ENCODE measurements around the gene COG2.

The COG2 gene

GRCh38 chr1:230679192-230679591 is 36.9 kb downstream of the COG2 start:
- peaks cover 18 to 100% of the 10 kb centered on the region in 2 donors for H3K36me3 ChIP-seq (replicated peaks in 1 of 2; ENCODE audit: control insufficient read depth in 2 of 2, insufficient read depth in 2 of 2, low read length in 2 of 2)
- WGBS, 2 donors (ENCODE audit: extremely low coverage in 2 of 2, insufficient read length in 2 of 2, insufficient replicate concordance in 1 of 2) = no CpG with 5 or more reads among the region's 3 CpGs

GRCh38 chr1:230679825-230680224 is 37.5 kb downstream of the COG2 start:
- no peak overlapping the region for H3K4me2 ChIP-seq (ENCODE audit: insufficient read depth, low read length, poor library complexity, severe bottlenecking)
- no peak overlapping the region for H3K27ac ChIP-seq (replicated peaks; ENCODE audit: low read length)
- no peak overlapping the region for H2BK5ac ChIP-seq (ENCODE audit: low read length)
- H2BK12ac ChIP-seq (ENCODE audit: low read length) = no peak overlapping the region
- H3K4ac ChIP-seq (ENCODE audit: low read length) = no peak overlapping the region
- H4K8ac ChIP-seq (ENCODE audit: low read depth, low read length) = no peak overlapping the region
- no peak overlapping the region for H2BK120ac ChIP-seq (ENCODE audit: low read depth, low read length)
- peaks cover 0 to 20% of the 10 kb centered on the region in 2 donors for H3K9me3 ChIP-seq (replicated peaks in 1 of 2; ENCODE audit: control insufficient read depth in 2 of 2, insufficient read depth in 1 of 2, low read depth in 1 of 2, low read length in 2 of 2)
- no peak overlapping the region for H3K18ac ChIP-seq (ENCODE audit: low read length)
- no peak overlapping the region for H3K23ac ChIP-seq (ENCODE audit: low read depth, low read length, poor library complexity)
- DNase-seq (ENCODE audit: low spot score) = no peak
- no peak overlapping the region for H2AK5ac ChIP-seq (ENCODE audit: low read depth, low read length)
- no peaks in the 10 kb centered on the region for H3K4me1 ChIP-seq (ENCODE audit: control insufficient read depth in 2 of 2, insufficient read depth in 1 of 2, low read depth in 1 of 2, low read length in 2 of 2)
- H3K36me3 ChIP-seq (replicated peaks in 1 of 2; ENCODE audit: control insufficient read depth in 2 of 2, insufficient read depth in 2 of 2, low read length in 2 of 2) = peaks cover 19 to 100% of the 10 kb centered on the region in 2 donors
- H4K91ac ChIP-seq (ENCODE audit: low read depth, low read length, poor library complexity) = no peak overlapping the region
- H3K14ac ChIP-seq (ENCODE audit: low read length) = no peak overlapping the region
- no peak overlapping the region for H3K4me3 ChIP-seq (ENCODE audit: low read length in 2 of 2)
- no peaks in the 10 kb centered on the region for H3K79me1 ChIP-seq (ENCODE audit: low read depth, low read length)
- no peak overlapping the region for H3K9ac ChIP-seq (ENCODE audit: low read depth, low read length, poor library complexity)
- no peak overlapping the region for H2BK15ac ChIP-seq (ENCODE audit: low read length)
- no peaks in the 10 kb centered on the region for H3K27me3 ChIP-seq (ENCODE audit: control insufficient read depth in 3 of 3, insufficient read depth in 3 of 3, low read depth in 1 of 3, low read length in 3 of 3)
- H2AFZ ChIP-seq (ENCODE audit: low read length) = no peak overlapping the region
- no CpG with 5 or more reads among the region's 2 CpGs for WGBS, 2 donors (ENCODE audit: extremely low coverage in 2 of 2, insufficient read length in 2 of 2, insufficient replicate concordance in 1 of 2)

More at GRCh38 chr1:230679192-230679591, 36.9 kb downstream of the COG2 start:
- Histone ChIP-seq H4K8ac (ENCODE audit: low read depth, low read length) (no peak overlapping the region), H2BK12ac (ENCODE audit: low read length) (no peak overlapping the region), H3K23ac (ENCODE audit: low read depth, low read length, poor library complexity) (no peak overlapping the region), H2BK15ac (ENCODE audit: low read length) (no peak overlapping the region), H2BK120ac (ENCODE audit: low read depth, low read length) (no peak overlapping the region), H3K9ac (ENCODE audit: low read depth, low read length, poor library complexity) (no peak overlapping the region), H2AK5ac (ENCODE audit: low read depth, low read length) (no peak overlapping the region), H3K27me3 (ENCODE audit: control insufficient read depth in 3 of 3, insufficient read depth in 3 of 3, low read depth in 1 of 3, low read length in 3 of 3) (no peaks in the 10 kb centered on the region), H4K91ac (ENCODE audit: low read depth, low read length, poor library complexity) (no peak overlapping the region), H3K4ac (ENCODE audit: low read length) (no peak overlapping the region), H3K4me2 (ENCODE audit: insufficient read depth, low read length, poor library complexity, severe bottlenecking) (no peak overlapping the region), H3K79me1 (ENCODE audit: low read depth, low read length) (no peaks in the 10 kb centered on the region), H3K27ac (replicated peaks; ENCODE audit: low read length) (no peak overlapping the region), H3K4me3 (ENCODE audit: low read length in 2 of 2) (no peak overlapping the region), H3K14ac (ENCODE audit: low read length) (no peak overlapping the region), H3K9me3 (replicated peaks in 1 of 2; ENCODE audit: control insufficient read depth in 2 of 2, insufficient read depth in 1 of 2, low read depth in 1 of 2, low read length in 2 of 2) (peaks cover 0 to 21% of the 10 kb centered on the region in 2 donors), H2BK5ac (ENCODE audit: low read length) (no peak overlapping the region), H2AFZ (ENCODE audit: low read length) (no peak overlapping the region), H3K4me1 (ENCODE audit: control insufficient read depth in 2 of 2, insufficient read depth in 1 of 2, low read depth in 1 of 2, low read length in 2 of 2) (no peaks in the 10 kb centered on the region), H3K18ac (ENCODE audit: low read length) (no peak overlapping the region)
- DNase-seq (ENCODE audit: low spot score) = no peak

- H3K79me1 ChIP-seq (ENCODE audit: low read depth, low read length) = no peaks in the 10 kb centered on the region
- no peak for DNase-seq (ENCODE audit: low spot score)
- H3K4me1 ChIP-seq (ENCODE audit: control insufficient read depth in 2 of 2, insufficient read depth in 1 of 2, low read depth in 1 of 2, low read length in 2 of 2) = no peaks in the 10 kb centered on the region
- no peak overlapping the region for H2BK12ac ChIP-seq (ENCODE audit: low read length)
- peaks cover 0 to 18% of the 10 kb centered on the region in 2 donors for H3K9me3 ChIP-seq (replicated peaks in 1 of 2; ENCODE audit: control insufficient read depth in 2 of 2, insufficient read depth in 1 of 2, low read depth in 1 of 2, low read length in 2 of 2)
- H2BK15ac ChIP-seq (ENCODE audit: low read length) = no peak overlapping the region
- peaks cover 21 to 100% of the 10 kb centered on the region in 2 donors for H3K36me3 ChIP-seq (replicated peaks in 1 of 2; ENCODE audit: control insufficient read depth in 2 of 2, insufficient read depth in 2 of 2, low read length in 2 of 2)
- H3K14ac ChIP-seq (ENCODE audit: low read length) = no peak overlapping the region
- no CpG with 5 or more reads among the region's 4 CpGs for WGBS, 2 donors (ENCODE audit: extremely low coverage in 2 of 2, insufficient read length in 2 of 2, insufficient replicate concordance in 1 of 2)
- no peak overlapping the region for H4K91ac ChIP-seq (ENCODE audit: low read depth, low read length, poor library complexity)
- no peak overlapping the region for H3K23ac ChIP-seq (ENCODE audit: low read depth, low read length, poor library complexity)
- H2AFZ ChIP-seq (ENCODE audit: low read length) = no peak overlapping the region
- H3K4me3 ChIP-seq (ENCODE audit: low read length in 2 of 2) = no peak overlapping the region
- no peak overlapping the region for H3K4me2 ChIP-seq (ENCODE audit: insufficient read depth, low read length, poor library complexity, severe bottlenecking)
- H2AK5ac ChIP-seq (ENCODE audit: low read depth, low read length) = no peak overlapping the region
- H3K27me3 ChIP-seq (ENCODE audit: control insufficient read depth in 3 of 3, insufficient read depth in 3 of 3, low read depth in 1 of 3, low read length in 3 of 3) = no peaks in the 10 kb centered on the region
- no peak overlapping the region for H4K8ac ChIP-seq (ENCODE audit: low read depth, low read length)
- no peak overlapping the region for H3K4ac ChIP-seq (ENCODE audit: low read length)
- H3K27ac ChIP-seq (replicated peaks; ENCODE audit: low read length) = no peak overlapping the region
- H3K18ac ChIP-seq (ENCODE audit: low read length) = no peak overlapping the region
- no peak overlapping the region for H3K9ac ChIP-seq (ENCODE audit: low read depth, low read length, poor library complexity)
- H2BK5ac ChIP-seq (ENCODE audit: low read length) = no peak overlapping the region
- no peak overlapping the region for H2BK120ac ChIP-seq (ENCODE audit: low read depth, low read length)
These were observed 38.2 kb downstream of the COG2 start for GRCh38 chr1:230680300-230681025.

GRCh38 chr1:230681599-230681998 is 39.3 kb downstream of the COG2 start:
- no peak for DNase-seq (ENCODE audit: low spot score)
- no peak overlapping the region for H3K14ac ChIP-seq (ENCODE audit: low read length)
- no peak overlapping the region for H3K4ac ChIP-seq (ENCODE audit: low read length)
- H4K91ac ChIP-seq (ENCODE audit: low read depth, low read length, poor library complexity) = no peak overlapping the region
- H3K4me2 ChIP-seq (ENCODE audit: insufficient read depth, low read length, poor library complexity, severe bottlenecking) = no peak overlapping the region
- no peak overlapping the region for H2AK5ac ChIP-seq (ENCODE audit: low read depth, low read length)
- H3K4me1 ChIP-seq (ENCODE audit: control insufficient read depth in 2 of 2, insufficient read depth in 1 of 2, low read depth in 1 of 2, low read length in 2 of 2) = no peaks in the 10 kb centered on the region
- no peak overlapping the region for H3K9ac ChIP-seq (ENCODE audit: low read depth, low read length, poor library complexity)
- no peak overlapping the region for H2BK5ac ChIP-seq (ENCODE audit: low read length)
- no peak overlapping the region for H2BK15ac ChIP-seq (ENCODE audit: low read length)
- no peak overlapping the region for H3K18ac ChIP-seq (ENCODE audit: low read length)
- peaks cover 24 to 100% of the 10 kb centered on the region in 2 donors for H3K36me3 ChIP-seq (replicated peaks in 1 of 2; ENCODE audit: control insufficient read depth in 2 of 2, insufficient read depth in 2 of 2, low read length in 2 of 2)
- H3K79me1 ChIP-seq (ENCODE audit: low read depth, low read length) = no peaks in the 10 kb centered on the region
- no peak overlapping the region for H3K4me3 ChIP-seq (ENCODE audit: low read length in 2 of 2)
- H3K27ac ChIP-seq (replicated peaks; ENCODE audit: low read length) = no peak overlapping the region
- no peaks in the 10 kb centered on the region for H3K27me3 ChIP-seq (ENCODE audit: control insufficient read depth in 3 of 3, insufficient read depth in 3 of 3, low read depth in 1 of 3, low read length in 3 of 3)
- no peak overlapping the region for H2AFZ ChIP-seq (ENCODE audit: low read length)
- no peak overlapping the region for H4K8ac ChIP-seq (ENCODE audit: low read depth, low read length)
- no CpG with 5 or more reads among the region's 2 CpGs for WGBS, 2 donors (ENCODE audit: extremely low coverage in 2 of 2, insufficient read length in 2 of 2, insufficient replicate concordance in 1 of 2)
- H2BK120ac ChIP-seq (ENCODE audit: low read depth, low read length) = no peak overlapping the region
- peaks cover 0 to 7% of the 10 kb centered on the region in 2 donors for H3K9me3 ChIP-seq (replicated peaks in 1 of 2; ENCODE audit: control insufficient read depth in 2 of 2, insufficient read depth in 1 of 2, low read depth in 1 of 2, low read length in 2 of 2)
- H3K23ac ChIP-seq (ENCODE audit: low read depth, low read length, poor library complexity) = no peak overlapping the region
- H2BK12ac ChIP-seq (ENCODE audit: low read length) = no peak overlapping the region

Measured in neuronal stem cell (in vitro differentiated cells).